Astrocyte (in vitro differentiated cells and primary cell): ENCODE data around the gene DDX41. TPM values are rescaled to one million over a fixed set of nuclear protein-coding genes. Genes with fewer than 3 reads are reported as not detected.

Experiments used
- DNase-seq: peaks from one replicate; pipeline ENCODE4 v3.0.0-alpha.2; 2010; ENCODE audit warnings: low read depth
- FAIRE-seq: peaks from 2 replicates; lab custom pipeline; 2011; peaks lifted over from hg19 to GRCh38; lab: Jason Lieb, UNC
- H2AFZ ChIP-seq: 2 replicates; pipeline ENCODE4 v1.6.0; 2012; ENCODE audit warnings: low read depth, low read length, inconsistent platforms
- H3K27ac ChIP-seq: 2 replicates; pipeline ENCODE4 v1.5.1; 2011; ENCODE audit warnings: low read depth, low read length, inconsistent platforms
- H3K27me3 ChIP-seq: 2 replicates; pipeline ENCODE4 v1.6.0; 2011; ENCODE audit warnings: low read length, inconsistent platforms; ENCODE audit not compliant: insufficient read depth
- H3K36me3 ChIP-seq: 2 replicates; pipeline ENCODE4 v1.5.1; 2011; ENCODE audit warnings: low read length, inconsistent platforms; ENCODE audit not compliant: insufficient read depth
- H3K4me1 ChIP-seq: 2 replicates; pipeline ENCODE4 v1.5.1; 2011; ENCODE audit warnings: low read length, inconsistent platforms; ENCODE audit not compliant: insufficient read depth
- H3K4me2 ChIP-seq: 2 replicates; pipeline ENCODE4 v1.6.0; 2012; ENCODE audit warnings: low read length, inconsistent platforms
- H3K4me3 ChIP-seq: 2 replicates; pipeline ENCODE4 v1.5.1; 2011; ENCODE audit warnings: low read depth, mild to moderate bottlenecking, low read length, inconsistent platforms; ENCODE audit not compliant: insufficient read depth
- H3K79me2 ChIP-seq: 2 replicates; pipeline ENCODE4 v1.6.0; 2012; ENCODE audit warnings: mild to moderate bottlenecking, low read length, inconsistent platforms; ENCODE audit not compliant: insufficient read depth
- H3K9ac ChIP-seq: 2 replicates; pipeline ENCODE4 v1.6.0; 2012; ENCODE audit warnings: mild to moderate bottlenecking, low read length, inconsistent platforms
- H3K9me3 ChIP-seq: 2 replicates; pipeline ENCODE4 v1.5.1; 2012; ENCODE audit warnings: low read depth, mild to moderate bottlenecking, low read length, inconsistent platforms; ENCODE audit not compliant: insufficient read depth
- H4K20me1 ChIP-seq: 2 replicates; pipeline ENCODE4 v1.6.0; 2012; ENCODE audit warnings: low read length, inconsistent platforms; ENCODE audit not compliant: insufficient read depth
- H3K27ac Mint-ChIP-seq: one replicate; pipeline ENCODE4 v1.8.0; 2021; ENCODE audit warnings: mild to moderate bottlenecking, mixed read lengths; ENCODE audit not compliant: unreplicated experiment
- H3K27me3 Mint-ChIP-seq: one replicate; pipeline ENCODE4 v1.8.0; 2021; ENCODE audit warnings: low read depth, mixed read lengths; ENCODE audit not compliant: unreplicated experiment
- H3K36me3 Mint-ChIP-seq: one replicate; pipeline ENCODE4 v1.8.0; 2021; ENCODE audit warnings: low read depth, mixed read lengths; ENCODE audit not compliant: unreplicated experiment
- H3K4me1 Mint-ChIP-seq: one replicate; pipeline ENCODE4 v1.8.0; 2021; ENCODE audit warnings: low read depth, mixed read lengths; ENCODE audit not compliant: unreplicated experiment
- H3K4me3 Mint-ChIP-seq: one replicate; pipeline ENCODE4 v1.8.0; 2021; ENCODE audit warnings: mild to moderate bottlenecking, moderate library complexity, mixed read lengths; ENCODE audit not compliant: unreplicated experiment
- H3K9me3 Mint-ChIP-seq: one replicate; pipeline ENCODE4 v1.8.0; 2021; ENCODE audit warnings: mild to moderate bottlenecking, mixed read lengths; ENCODE audit not compliant: unreplicated experiment
- EZH2 ChIP-seq: IDR thresholded peaks from 2 replicates; pipeline ENCODE4 v1.6.1; 2012; ENCODE audit warnings: mild to moderate bottlenecking, low read length, inconsistent platforms; ENCODE audit not compliant: insufficient read depth
- total RNA-seq: library from RNA; stranded (reverse); gene quantifications from 2 replicates; pipeline ENCODE4 v1.2.1, GENCODE V29; 2021
- TF ChIP-seq, protein P1 (sequence below): IDR thresholded peaks from 2 replicates; pipeline ENCODE4 v1.5.1; 2011; ENCODE audit warnings: low read depth, mild to moderate bottlenecking, inconsistent platforms, low read length, moderate library complexity; ENCODE audit not compliant: insufficient read depth

The DDX41 gene
- total RNA-seq, 1 donor from 2014 or later, result 92.5 TPM

- Histone ChIP-seq H3K9ac (no peak overlapping the region), H3K36me3 (peaks cover 3% of the 10 kb centered on the region), H3K79me2 (peaks cover 27% of the 10 kb centered on the region), H4K20me1 (peaks cover 6% of the 10 kb centered on the region), H3K9me3 (no peaks in the 10 kb centered on the region), H3K4me1 (peaks cover 39% of the 10 kb centered on the region), H3K27ac (no peak overlapping the region), H2AFZ (no peak overlapping the region), H3K4me3 (no peak overlapping the region), H3K27me3 (no peaks in the 10 kb centered on the region), H3K4me2 (no peak overlapping the region)
- peak overlapping the region; percentile 63 for H3K4me3 Mint-ChIP-seq
- H3K36me3 Mint-ChIP-seq, result peaks cover 3% of the 10 kb centered on the region
- peaks cover 35% of the 10 kb centered on the region for H3K4me1 Mint-ChIP-seq
- H3K27ac Mint-ChIP-seq, result peak overlapping the region; percentile 34
- no peak for TF ChIP-seq EZH2
- TF ChIP-seq, protein P1, sequence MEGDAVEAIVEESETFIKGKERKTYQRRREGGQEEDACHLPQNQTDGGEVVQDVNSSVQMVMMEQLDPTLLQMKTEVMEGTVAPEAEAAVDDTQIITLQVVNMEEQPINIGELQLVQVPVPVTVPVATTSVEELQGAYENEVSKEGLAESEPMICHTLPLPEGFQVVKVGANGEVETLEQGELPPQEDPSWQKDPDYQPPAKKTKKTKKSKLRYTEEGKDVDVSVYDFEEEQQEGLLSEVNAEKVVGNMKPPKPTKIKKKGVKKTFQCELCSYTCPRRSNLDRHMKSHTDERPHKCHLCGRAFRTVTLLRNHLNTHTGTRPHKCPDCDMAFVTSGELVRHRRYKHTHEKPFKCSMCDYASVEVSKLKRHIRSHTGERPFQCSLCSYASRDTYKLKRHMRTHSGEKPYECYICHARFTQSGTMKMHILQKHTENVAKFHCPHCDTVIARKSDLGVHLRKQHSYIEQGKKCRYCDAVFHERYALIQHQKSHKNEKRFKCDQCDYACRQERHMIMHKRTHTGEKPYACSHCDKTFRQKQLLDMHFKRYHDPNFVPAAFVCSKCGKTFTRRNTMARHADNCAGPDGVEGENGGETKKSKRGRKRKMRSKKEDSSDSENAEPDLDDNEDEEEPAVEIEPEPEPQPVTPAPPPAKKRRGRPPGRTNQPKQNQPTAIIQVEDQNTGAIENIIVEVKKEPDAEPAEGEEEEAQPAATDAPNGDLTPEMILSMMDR, result no peak
- FAIRE-seq (no peak), DNase-seq (no peak)
- no peaks in the 10 kb centered on the region for H3K9me3 Mint-ChIP-seq
- H3K27me3 Mint-ChIP-seq, result no peaks in the 10 kb centered on the region
Observed at GRCh38 chr5:177499842-177500241, 16.9 kb downstream of the DDX41 start.

GRCh38 chr5:177498013-177498787 lies 18.6 kb downstream of the DDX41 start:
- no peak overlapping the region for H2AFZ ChIP-seq
- peak overlapping the region; percentile 75 for H3K27ac Mint-ChIP-seq
- peaks cover 53% of the 10 kb centered on the region for H3K4me1 ChIP-seq
- TF ChIP-seq EZH2, result no peak
- TF ChIP-seq, protein P1, result no peak
- DNase-seq (no peak), FAIRE-seq (no peak)
- H3K27me3 Mint-ChIP-seq, result no peaks in the 10 kb centered on the region
- no peaks in the 10 kb centered on the region for H3K9me3 Mint-ChIP-seq
- H3K9me3 ChIP-seq, result no peaks in the 10 kb centered on the region
- H3K79me2 ChIP-seq, result peaks cover 41% of the 10 kb centered on the region
- peaks cover 3% of the 10 kb centered on the region for H3K36me3 Mint-ChIP-seq
- H3K4me1 Mint-ChIP-seq, result peaks cover 42% of the 10 kb centered on the region
- peaks cover 11% of the 10 kb centered on the region for H3K36me3 ChIP-seq
- H3K4me3 ChIP-seq, result peak overlapping the region; percentile 68
- peak overlapping the region; percentile 77 for H3K27ac ChIP-seq
- no peaks in the 10 kb centered on the region for H3K27me3 ChIP-seq
- H3K4me3 Mint-ChIP-seq, result peak overlapping the region; percentile 80
- H3K4me2 ChIP-seq, result peak overlapping the region; percentile 96
- peak overlapping the region; percentile 89 for H3K9ac ChIP-seq
- H4K20me1 ChIP-seq, result peaks cover 19% of the 10 kb centered on the region
